ENCODE measurements around the gene SPATA32.

DNA sequence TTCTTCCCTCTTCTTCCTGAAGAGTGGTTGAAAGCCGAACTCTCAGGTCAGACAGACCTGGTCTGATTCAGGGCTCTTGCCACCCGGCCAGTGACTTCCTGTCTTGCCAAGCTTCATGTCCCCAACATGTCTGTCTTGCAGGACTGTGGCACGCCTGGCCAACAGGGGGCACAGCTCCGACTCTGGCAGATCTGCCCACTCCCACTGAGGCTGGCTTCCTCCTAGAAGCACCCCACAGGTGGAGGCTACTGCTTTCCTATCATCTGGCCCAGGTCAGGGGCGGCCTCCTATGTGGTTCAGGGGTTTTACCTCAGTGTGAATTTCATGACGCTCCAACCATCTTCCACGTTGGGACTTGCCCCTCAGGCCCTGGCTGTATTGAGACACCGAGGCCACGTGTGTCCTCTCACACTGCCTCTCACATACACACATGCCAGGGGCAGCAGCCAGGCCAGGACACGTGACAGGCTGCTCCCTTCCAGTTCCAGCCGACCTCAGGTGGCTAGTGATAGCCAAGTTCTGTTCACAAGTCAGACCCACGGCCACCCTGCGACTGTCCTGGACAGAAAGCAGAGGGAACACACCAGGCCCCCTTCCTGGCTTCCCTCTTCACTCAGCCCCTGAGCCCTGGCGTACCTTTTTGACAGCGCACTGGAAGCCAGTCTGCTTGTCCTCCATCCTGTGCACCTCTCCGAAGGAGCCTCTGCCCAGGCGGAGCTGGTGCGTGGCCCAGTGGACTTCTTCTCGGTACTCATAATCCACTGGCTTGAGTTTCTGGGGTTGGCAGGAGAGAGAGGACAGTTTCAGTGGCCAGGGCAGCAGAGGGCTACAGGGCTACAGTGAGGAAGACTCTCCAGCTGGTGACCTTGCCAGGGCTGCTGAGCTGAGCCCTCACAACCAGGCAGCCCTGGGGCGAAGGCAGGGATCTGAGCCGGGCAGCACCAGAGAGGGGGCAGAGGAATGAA lies 22.6 kb upstream of the SPATA32 start:
- TF ChIP-seq POLR2A (IDR thresholded peaks at IDR 0.05; ENCODE audit: low read length) (no peak), GATA1 (IDR thresholded peaks at IDR 0.05; ENCODE audit: low read depth, low read length) (no peak)

Measured in erythroblast (primary cell).